IPS-20b (cell line): ENCODE results near the gene CDK19.

Experiments
- H3K27ac ChIP-seq: one replicate; pipeline ENCODE4 v1.5.1; 2013; ENCODE audit warnings: low read length
- H3K27me3 ChIP-seq: 2 replicates; pipeline ENCODE4 v1.6.1; 2013; ENCODE audit warnings: mild to moderate bottlenecking, low read length, inconsistent platforms; ENCODE audit not compliant: insufficient read depth
- H3K36me3 ChIP-seq: 2 replicates; pipeline ENCODE4 v1.6.1; 2013; ENCODE audit warnings: low read depth, mild to moderate bottlenecking, inconsistent platforms, low read length, moderate library complexity; ENCODE audit not compliant: insufficient read depth
- H3K4me1 ChIP-seq: 2 replicates; pipeline ENCODE4 v1.6.1; 2013; ENCODE audit warnings: mild to moderate bottlenecking, control low read depth, inconsistent platforms, low read length, moderate library complexity; ENCODE audit not compliant: insufficient read depth
- H3K4me3 ChIP-seq: 2 replicates; pipeline ENCODE4 v1.5.1; 2013; ENCODE audit warnings: mild to moderate bottlenecking, low read length, inconsistent platforms
- H3K9ac ChIP-seq: 2 replicates; pipeline ENCODE4 v1.6.1; 2013; ENCODE audit warnings: low read depth, mild to moderate bottlenecking, inconsistent platforms, low read length, moderate library complexity
- H3K9me3 ChIP-seq: 2 replicates; pipeline ENCODE4 v1.6.1; 2013; ENCODE audit warnings: mild to moderate bottlenecking, low read depth, low read length, inconsistent platforms; ENCODE audit not compliant: insufficient read depth

The CDK19 gene

GRCh38 chr6:110563711-110564110 is 251.6 kb downstream of the CDK19 start:
- Histone ChIP-seq H3K27ac (no peak overlapping the region), H3K4me1 (0 out of 2 replicates have a peak, but pooled peaks cover 4% of the 10 kb centered on the region), H3K36me3 (no peaks in the 10 kb centered on the region), H3K4me3 (no peak overlapping the region), H3K9ac (no peak overlapping the region), H3K27me3 (no peaks in the 10 kb centered on the region), H3K9me3 (no peaks in the 10 kb centered on the region)

GRCh38 chr6:110562316-110562915 is 252.9 kb downstream of the CDK19 start:
- Histone ChIP-seq H3K9ac (no peak overlapping the region), H3K4me3 (no peak overlapping the region), H3K36me3 (no peaks in the 10 kb centered on the region), H3K4me1 (0 out of 2 replicates have a peak, but pooled peaks cover 4% of the 10 kb centered on the region), H3K27ac (no peak overlapping the region), H3K9me3 (no peaks in the 10 kb centered on the region), H3K27me3 (no peaks in the 10 kb centered on the region)

- H3K4me3 ChIP-seq: no peak overlapping the region
- no peaks in the 10 kb centered on the region for H3K36me3 ChIP-seq
- H3K27ac ChIP-seq: no peak overlapping the region
- H3K9ac ChIP-seq: no peak overlapping the region
- H3K4me1 ChIP-seq: 0 out of 2 replicates have a peak, but pooled peaks cover 4% of the 10 kb centered on the region
- no peaks in the 10 kb centered on the region for H3K27me3 ChIP-seq
- no peaks in the 10 kb centered on the region for H3K9me3 ChIP-seq
Observed at GRCh38 chr6:110561696-110562095, 253.6 kb downstream of the CDK19 start.

GRCh38 chr6:110561008-110561396 is 254.3 kb downstream of the CDK19 start:
- no peak overlapping the region for H3K27ac ChIP-seq

DNA sequence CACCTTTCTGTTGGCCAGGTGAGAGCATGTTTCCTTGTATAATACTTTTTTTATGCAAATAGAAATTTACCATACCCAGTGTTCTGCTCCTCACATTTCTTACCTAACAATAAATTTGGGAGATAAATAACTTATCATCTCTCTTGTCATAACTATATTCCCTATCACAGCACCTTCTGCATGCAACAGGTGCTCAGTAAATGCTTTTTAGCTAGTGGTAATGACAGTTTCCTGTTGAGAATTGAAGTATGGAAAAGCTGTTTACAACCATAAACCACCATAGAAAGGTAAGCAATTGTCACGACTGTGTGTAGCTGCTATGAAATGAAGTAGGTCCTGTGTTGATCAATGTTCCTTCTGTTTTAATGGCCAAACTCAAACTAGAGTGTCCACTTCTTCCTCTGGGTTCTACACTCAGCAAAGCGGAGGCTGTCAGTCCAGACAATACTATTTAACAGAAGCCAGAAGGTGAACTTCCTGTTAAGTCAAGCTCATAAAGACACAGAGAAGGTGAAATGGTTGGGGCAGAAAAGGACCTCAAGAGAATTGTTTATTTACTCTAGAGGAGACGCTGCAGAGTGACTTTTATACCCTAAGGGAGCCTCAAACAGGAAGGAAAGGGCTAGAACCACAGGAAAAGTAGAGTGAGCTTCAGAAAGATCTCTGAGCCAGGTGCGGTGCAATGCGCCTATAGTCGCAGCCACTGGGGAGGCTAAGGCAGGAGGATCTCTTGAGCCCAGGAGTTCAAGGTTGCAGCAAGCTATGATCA is 254.8 kb downstream of the CDK19 start:
- Histone ChIP-seq H3K36me3 (no peaks in the 10 kb centered on the region), H3K27me3 (no peaks in the 10 kb centered on the region), H3K9ac (no peak overlapping the region), H3K27ac (no peak overlapping the region), H3K4me3 (no peak overlapping the region), H3K9me3 (no peaks in the 10 kb centered on the region), H3K4me1 (0 out of 2 replicates have a peak, but pooled peaks cover 4% of the 10 kb centered on the region)

More at GRCh38 chr6:110561008-110561396, 254.3 kb downstream of the CDK19 start:
- Histone ChIP-seq H3K4me1 (0 out of 2 replicates have a peak, but pooled peaks cover 4% of the 10 kb centered on the region), H3K36me3 (no peaks in the 10 kb centered on the region), H3K9ac (no peak overlapping the region), H3K27me3 (no peaks in the 10 kb centered on the region), H3K4me3 (no peak overlapping the region), H3K9me3 (no peaks in the 10 kb centered on the region)
